Cardiac fibroblast (primary cell): ENCODE results near the gene GNG7.
A peak's percentile ranks its signal among the peaks of the same experiment; 100 is the strongest.

Source experiments
- DNase-seq, 2 donors: peaks; one replicate each; pipeline versions ENCODE4 v3.0.0 to v3.0.0-alpha.2; 2010; ENCODE audit warnings: low read depth in 2 of 2
- H3K4me3 ChIP-seq, 2 donors: replicated peaks in 1 of 2; 1 replicate in 1 of 2; 2 replicates in 1 of 2; pipeline ENCODE4 v1.5.1; 2011; ENCODE audit warnings: low read depth in 2 of 2, low read length in 2 of 2, mild to moderate bottlenecking in 2 of 2, moderate library complexity in 1 of 2
- TF ChIP-seq, protein P1 (sequence below): IDR thresholded peaks from one replicate; pipeline ENCODE4 v1.5.1; 2011; ENCODE audit warnings: low read depth, mild to moderate bottlenecking, low read length, inconsistent platforms

GNG7 gene

DNA sequence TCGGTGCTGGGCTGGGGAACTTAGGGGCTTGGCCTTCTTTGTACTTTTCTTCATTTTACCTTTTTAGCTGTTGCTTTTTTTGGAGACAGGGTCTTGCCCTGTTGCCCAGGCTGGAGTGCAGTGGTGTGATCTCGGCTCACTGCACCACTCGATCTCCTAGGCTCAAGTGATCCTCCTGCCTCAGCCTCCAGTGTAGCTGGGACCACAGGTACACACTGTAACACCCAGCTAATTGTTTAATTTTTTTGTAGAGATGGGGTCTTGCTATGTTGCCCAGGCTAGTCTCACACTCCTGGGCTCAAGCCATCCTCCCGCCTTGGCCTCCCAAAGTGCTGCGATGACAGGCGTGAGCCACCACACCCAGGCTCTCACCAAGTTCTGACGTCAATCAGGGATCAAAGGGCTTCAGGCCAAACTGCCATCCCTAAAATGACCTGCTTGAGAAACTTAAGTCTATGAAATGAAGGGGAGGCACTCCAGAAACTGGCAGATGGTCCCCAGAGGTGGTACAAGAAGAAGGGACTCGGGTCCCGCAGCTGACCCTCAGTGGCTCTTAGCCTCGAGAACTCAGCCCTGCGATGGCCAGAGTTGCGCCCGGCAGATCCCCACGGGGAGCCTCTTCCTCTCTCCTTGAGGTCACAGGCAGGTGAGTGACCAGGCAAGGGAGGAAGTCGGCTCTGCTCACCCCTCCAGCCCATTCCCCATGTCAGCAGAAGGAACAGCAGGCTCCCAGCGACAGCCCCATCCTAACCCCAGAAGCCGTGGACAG is 61.7 kb downstream of the GNG7 start:
- no peak for DNase-seq
- TF ChIP-seq, protein P1, sequence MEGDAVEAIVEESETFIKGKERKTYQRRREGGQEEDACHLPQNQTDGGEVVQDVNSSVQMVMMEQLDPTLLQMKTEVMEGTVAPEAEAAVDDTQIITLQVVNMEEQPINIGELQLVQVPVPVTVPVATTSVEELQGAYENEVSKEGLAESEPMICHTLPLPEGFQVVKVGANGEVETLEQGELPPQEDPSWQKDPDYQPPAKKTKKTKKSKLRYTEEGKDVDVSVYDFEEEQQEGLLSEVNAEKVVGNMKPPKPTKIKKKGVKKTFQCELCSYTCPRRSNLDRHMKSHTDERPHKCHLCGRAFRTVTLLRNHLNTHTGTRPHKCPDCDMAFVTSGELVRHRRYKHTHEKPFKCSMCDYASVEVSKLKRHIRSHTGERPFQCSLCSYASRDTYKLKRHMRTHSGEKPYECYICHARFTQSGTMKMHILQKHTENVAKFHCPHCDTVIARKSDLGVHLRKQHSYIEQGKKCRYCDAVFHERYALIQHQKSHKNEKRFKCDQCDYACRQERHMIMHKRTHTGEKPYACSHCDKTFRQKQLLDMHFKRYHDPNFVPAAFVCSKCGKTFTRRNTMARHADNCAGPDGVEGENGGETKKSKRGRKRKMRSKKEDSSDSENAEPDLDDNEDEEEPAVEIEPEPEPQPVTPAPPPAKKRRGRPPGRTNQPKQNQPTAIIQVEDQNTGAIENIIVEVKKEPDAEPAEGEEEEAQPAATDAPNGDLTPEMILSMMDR, result no peak
- H3K4me3 ChIP-seq, result no peak overlapping the region

DNA sequence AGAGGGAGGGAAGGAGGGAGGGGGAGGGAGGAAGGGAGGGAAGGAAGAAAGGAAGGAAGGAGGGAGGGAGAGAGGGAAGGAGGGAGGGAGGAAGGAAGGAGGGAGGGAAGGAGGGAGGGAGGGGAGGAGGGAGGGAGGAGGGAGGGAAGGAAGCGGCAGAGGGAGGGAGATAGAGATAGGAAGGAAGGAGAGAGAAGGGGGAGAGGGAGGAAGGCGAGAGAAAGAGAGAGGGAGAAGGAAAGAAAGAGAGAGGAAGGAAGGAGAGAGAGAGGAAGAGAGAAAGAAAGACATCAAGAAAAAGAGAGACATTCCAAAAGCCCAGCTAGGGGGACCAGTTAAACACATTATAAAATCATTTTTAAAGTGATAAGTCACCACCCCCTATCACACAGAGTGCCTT is 62.5 kb downstream of the GNG7 start:
- TF ChIP-seq, protein P1, result no peak
- no peak for DNase-seq
- no peak overlapping the region for H3K4me3 ChIP-seq

DNA sequence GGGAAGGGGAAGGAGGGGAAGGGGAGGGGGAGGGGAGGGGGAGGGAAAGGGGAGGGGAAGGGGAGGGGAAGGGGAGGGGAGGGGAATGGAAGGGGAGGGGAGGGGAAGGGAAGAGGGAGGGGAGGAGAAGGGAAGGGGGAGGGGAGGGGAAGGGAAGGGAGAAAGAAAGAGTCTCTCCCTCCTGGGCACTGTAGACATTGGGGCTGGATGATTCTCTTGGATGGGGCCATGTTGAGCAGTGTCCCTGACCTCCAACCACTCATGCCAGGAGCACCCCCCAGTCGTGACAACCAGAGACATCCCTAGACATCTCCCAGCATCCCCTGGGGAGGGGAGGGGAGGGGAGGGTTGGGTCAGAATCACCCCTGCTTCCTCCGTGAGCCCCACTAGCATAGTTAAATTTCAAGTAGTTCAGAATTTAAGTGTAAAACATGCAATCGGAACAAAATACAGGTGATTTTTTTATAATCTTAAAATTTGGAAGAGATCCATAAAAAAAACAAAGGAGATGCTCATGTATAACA is 64.0 kb downstream of the GNG7 start:
- H3K4me3 ChIP-seq, result no peak overlapping the region
- no peak for DNase-seq
- TF ChIP-seq, protein P1, result no peak

DNA sequence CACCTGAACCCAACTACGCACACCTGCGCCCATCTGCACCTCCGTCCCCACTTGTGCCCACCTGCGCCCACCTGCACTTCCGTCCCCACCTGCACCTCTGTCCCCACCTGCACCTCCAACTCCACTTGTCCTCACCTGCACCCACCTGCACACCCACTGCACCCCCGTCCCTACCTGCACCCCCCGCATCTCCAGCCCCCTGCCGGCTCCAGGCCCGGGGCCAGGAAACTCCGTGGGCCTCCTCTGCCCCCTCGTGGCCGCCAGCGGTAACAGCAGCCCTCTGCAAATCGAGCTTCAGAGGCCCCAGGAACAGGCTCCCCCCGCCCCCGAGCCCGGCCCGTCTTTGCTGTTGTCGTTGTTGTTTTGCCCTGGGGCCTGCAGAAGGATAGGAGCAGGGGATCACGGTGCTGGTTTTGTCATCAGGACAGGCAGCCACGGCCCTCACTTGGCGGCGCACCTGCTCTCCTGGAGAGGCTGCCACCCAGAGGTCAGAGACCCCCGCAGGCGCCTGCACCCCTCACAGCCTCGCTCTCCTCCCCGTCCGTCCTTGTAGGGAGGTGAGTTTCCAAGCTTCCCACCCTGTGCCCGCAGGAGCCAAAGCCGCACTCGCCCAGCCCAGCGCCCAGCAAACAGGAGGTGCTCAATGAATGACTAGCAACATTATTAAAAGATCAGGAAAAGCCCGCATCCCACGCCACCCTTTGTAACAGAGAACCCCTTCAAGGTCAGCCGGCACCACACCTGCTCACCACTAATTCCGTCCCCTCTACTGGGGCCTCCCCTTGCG is 65.4 kb downstream of the GNG7 start:
- DNase-seq, result peak; percentile 60
- H3K4me3 ChIP-seq, result no peak overlapping the region
- TF ChIP-seq, protein P1, result peak; percentile 91

DNA sequence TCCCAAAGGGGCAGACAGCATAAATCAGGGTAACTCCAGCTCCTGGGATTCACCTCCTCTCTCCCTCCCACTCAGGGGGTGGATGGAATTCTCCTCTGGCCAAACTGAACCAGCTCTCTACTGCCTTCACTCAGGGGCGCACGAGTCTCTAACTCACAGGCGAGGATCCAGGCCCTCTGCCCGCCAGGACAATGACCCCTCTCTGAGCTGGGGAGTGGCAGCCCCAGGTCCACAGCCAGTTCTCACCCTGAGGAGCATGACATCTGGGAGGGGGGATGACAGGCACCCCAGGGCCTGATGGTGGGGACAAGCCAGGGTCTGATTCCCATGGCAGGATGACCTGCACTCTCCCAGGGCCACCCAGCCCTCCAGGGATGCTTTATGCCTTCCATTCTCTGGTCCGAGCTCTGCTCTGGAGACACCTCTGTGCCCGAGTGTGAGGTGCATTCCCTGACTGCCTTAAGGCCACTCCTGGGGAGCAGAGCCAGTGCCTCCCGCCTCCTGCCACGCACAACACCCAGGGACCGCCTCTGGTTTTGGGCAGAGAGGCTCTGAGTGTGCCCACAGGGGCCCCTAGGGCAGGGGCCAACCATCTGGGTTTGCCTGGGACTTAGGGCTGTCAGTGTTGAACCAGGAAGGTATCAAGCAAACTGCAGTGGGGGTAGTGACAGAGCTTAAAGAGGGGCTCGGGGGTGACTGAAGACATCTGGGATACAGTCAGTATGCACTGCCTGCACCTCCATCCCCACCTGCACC is 66.2 kb downstream of the GNG7 start:
- no peak overlapping the region for H3K4me3 ChIP-seq
- DNase-seq, result no peak
- TF ChIP-seq, protein P1, result no peak

DNA sequence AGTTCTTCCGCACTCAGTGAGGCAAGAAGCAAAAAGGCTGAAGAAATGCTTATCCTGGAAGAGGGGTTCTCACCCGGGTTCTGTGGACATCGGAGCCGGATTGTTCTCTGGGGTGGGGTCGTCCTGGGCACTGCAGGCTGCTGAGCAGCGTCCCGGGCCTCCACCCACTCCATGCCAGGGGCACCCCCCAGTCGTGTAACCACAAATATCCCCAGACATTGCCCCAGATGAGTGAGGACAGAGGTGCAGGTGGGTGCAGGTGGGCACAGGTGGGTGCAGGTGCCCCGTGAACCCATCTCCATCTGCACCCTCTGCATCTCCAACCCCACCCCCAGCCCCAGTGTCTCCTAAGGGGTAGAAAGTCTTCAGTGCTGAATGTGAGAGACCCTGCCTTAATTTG is 67.5 kb downstream of the GNG7 start:
- DNase-seq, result no peak

More for the DNA sequence above, 67.5 kb downstream of the GNG7 start:
- TF ChIP-seq, protein P1, result no peak
- H3K4me3 ChIP-seq, result no peak overlapping the region
